ENCODE measurements around the gene ELAPOR2. TPM values are rescaled to one million over a fixed set of nuclear protein-coding genes. Genes with fewer than 3 reads are reported as not detected.

Gene ELAPOR2
- total RNA-seq, 1 donor from 2014 or later: 39.8 TPM

DNA sequence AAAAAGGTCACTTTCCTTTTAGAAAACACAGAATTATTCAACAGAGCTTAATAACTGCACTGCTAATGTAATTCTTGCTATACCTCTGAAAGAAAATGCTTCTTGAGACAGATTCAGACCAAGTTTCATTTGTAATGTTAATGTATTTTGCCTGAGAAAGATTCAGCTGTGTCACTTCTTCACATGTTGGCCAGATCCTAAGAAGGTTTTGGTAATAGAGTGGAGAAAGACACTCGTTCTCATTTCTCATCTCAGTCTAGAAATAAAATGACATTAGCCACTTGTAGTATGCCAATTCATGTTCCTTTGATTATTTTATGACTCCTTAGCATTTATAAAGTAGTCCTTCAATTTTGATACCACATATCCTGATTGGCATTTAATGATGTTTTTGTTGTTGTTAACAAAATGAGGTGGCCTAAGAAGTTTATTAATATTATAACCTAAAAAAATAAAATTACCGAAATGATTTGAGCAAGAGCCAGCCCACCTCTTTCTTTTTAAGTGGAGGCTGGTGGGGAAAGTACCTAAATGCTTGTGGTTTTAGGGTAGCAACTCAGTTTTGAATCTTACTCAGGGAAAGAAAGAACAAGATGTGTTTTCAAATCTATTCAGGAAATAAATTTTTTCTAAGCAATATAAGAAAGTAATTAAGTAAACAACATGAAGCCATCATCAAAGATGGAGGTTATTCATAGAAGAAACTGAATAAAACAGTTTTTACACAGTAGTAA lies 16.4 kb upstream of the ELAPOR2 start:
- H3K27ac Mint-ChIP-seq: no peak overlapping the region
- H3K4me1 Mint-ChIP-seq (ENCODE audit: unreplicated experiment): no peaks in the 10 kb centered on the region
- H3K4me3 Mint-ChIP-seq: no peak overlapping the region

DNA sequence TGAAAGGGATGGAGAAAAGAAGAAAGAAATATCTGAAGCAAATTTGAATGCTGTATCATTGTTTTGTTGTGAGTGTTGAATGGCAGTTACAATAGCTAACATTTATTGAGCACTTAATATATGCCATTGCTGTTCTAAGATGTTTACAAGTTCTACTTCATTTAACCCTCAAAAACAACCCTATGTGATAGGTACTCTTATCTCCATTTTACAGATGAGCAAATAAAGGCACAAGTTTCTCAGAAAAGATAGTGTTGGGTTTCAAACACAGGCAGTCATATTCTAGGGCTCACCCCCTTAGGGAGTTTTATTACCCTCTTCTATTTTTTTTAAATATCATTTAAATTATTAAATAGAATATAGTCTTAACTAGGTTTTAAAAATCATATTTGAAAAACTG lies 8.3 kb upstream of the ELAPOR2 start:
- TF ChIP-seq, protein P1, sequence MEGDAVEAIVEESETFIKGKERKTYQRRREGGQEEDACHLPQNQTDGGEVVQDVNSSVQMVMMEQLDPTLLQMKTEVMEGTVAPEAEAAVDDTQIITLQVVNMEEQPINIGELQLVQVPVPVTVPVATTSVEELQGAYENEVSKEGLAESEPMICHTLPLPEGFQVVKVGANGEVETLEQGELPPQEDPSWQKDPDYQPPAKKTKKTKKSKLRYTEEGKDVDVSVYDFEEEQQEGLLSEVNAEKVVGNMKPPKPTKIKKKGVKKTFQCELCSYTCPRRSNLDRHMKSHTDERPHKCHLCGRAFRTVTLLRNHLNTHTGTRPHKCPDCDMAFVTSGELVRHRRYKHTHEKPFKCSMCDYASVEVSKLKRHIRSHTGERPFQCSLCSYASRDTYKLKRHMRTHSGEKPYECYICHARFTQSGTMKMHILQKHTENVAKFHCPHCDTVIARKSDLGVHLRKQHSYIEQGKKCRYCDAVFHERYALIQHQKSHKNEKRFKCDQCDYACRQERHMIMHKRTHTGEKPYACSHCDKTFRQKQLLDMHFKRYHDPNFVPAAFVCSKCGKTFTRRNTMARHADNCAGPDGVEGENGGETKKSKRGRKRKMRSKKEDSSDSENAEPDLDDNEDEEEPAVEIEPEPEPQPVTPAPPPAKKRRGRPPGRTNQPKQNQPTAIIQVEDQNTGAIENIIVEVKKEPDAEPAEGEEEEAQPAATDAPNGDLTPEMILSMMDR (conservative IDR thresholded peaks at IDR 0.05): no peak
- Mint-ChIP-seq H3K4me1 (ENCODE audit: unreplicated experiment) (no peaks in the 10 kb centered on the region), H3K27ac (no peak overlapping the region), H3K27me3 (no peaks in the 10 kb centered on the region), H3K9me3 (no peaks in the 10 kb centered on the region), H3K4me3 (no peak overlapping the region), H3K36me3 (no peaks in the 10 kb centered on the region)
- no peak for DNase-seq (ENCODE audit: extremely low spot score, unreplicated experiment)

More for the DNA sequence above, 16.4 kb upstream of the ELAPOR2 start:
- peaks cover 3% of the 10 kb centered on the region for H3K27me3 Mint-ChIP-seq
- no peaks in the 10 kb centered on the region for H3K9me3 Mint-ChIP-seq
- no peaks in the 10 kb centered on the region for H3K36me3 Mint-ChIP-seq
- TF ChIP-seq, protein P1 (conservative IDR thresholded peaks at IDR 0.05): no peak
- DNase-seq (ENCODE audit: extremely low spot score, unreplicated experiment): no peak

DNA sequence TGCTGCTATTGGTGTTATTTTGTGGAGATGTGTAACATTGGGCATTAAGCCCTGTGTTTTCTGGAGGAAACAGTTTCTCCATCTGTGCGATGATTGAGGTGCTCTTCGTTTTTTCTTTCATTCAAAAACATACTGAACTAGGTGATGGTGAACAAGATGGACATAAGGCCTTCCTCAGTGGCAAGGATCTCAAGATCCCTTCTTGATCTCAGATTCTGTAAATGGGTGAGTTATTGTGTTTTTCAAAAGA lies 759 bp upstream of the ELAPOR2 start:
- Mint-ChIP-seq H3K4me3 (peak overlapping the region; percentile 91), H3K9me3 (no peaks in the 10 kb centered on the region), H3K36me3 (no peaks in the 10 kb centered on the region), H3K27me3 (peaks cover 19% of the 10 kb centered on the region), H3K4me1 (ENCODE audit: unreplicated experiment) (peaks cover 18% of the 10 kb centered on the region), H3K27ac (peak overlapping the region; percentile 78)
- DNase-seq (ENCODE audit: extremely low spot score, unreplicated experiment): no peak
- TF ChIP-seq, protein P1 (conservative IDR thresholded peaks at IDR 0.05): no peak

DNA sequence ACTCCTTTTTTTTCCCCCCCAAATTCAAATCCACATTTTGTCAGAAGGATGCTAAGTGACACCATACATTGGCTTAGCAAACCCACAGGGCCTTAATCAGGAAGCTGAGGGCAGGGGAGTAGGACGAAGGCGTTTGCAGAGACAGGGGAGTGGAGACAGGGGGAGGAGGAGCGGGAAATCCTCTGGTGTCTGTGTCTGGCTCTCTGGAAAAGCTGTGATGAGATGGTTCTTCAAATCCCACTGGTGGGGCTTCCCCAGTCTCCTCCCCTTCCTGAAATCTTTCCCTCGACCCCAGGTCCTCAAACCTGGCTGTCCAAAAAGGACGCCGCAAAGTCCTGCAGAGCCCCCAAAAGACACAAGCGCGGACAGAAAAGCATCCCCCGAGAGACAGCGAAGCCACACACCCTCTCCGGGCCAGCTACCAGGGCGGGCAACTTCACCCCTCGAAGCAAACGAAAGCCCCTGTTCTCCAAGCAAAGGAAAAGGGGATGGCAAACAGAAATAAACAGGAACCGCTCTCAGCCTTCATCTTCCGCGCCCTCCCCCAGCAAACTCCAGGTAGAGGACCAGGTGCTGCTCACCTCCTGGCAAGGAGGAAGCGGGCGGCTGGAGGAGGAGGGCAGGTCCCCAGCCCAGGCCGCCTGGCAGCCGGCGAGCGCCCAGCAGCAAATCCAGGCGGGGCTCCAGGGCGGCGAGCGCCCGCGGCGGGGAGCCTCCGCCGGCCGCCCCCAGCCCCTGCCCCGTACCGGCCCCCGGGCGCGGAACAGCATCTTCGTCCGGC lies 520 bp downstream of the ELAPOR2 start:
- TF ChIP-seq, protein P1 (conservative IDR thresholded peaks at IDR 0.05): no peak
- H3K36me3 Mint-ChIP-seq: no peaks in the 10 kb centered on the region
- H3K9me3 Mint-ChIP-seq: no peaks in the 10 kb centered on the region
- H3K27me3 Mint-ChIP-seq: peaks cover 19% of the 10 kb centered on the region
- no peak for DNase-seq (ENCODE audit: extremely low spot score, unreplicated experiment)
- H3K27ac Mint-ChIP-seq: peak overlapping the region; percentile 42
- H3K4me1 Mint-ChIP-seq (ENCODE audit: unreplicated experiment): peaks cover 18% of the 10 kb centered on the region
- H3K4me3 Mint-ChIP-seq: peak overlapping the region; percentile 87

DNA sequence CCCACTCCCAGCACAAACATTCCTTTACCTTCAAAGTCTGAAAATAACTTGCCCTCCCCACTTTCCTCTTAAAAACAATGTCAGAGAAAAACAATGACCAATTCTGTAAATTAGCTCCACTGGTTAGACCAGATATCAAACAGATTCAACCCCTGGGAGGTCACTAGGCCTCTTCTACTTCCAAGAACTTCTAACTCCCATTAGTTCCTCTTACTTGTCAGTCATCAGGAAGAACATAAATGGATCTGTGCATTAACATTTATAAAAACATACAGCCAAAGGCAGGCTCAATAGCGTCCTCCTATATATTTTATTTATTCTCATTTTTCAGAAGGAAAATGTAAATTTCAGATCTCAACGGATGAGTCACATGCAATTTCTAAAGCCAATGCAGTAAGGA lies 2.2 kb downstream of the ELAPOR2 start:
- no peak for DNase-seq (ENCODE audit: extremely low spot score, unreplicated experiment)
- Mint-ChIP-seq H3K9me3 (no peaks in the 10 kb centered on the region), H3K4me3 (peak overlapping the region; percentile 51), H3K27ac (no peak overlapping the region), H3K36me3 (no peaks in the 10 kb centered on the region), H3K27me3 (peaks cover 19% of the 10 kb centered on the region), H3K4me1 (ENCODE audit: unreplicated experiment) (peaks cover 18% of the 10 kb centered on the region)
- TF ChIP-seq, protein P1 (conservative IDR thresholded peaks at IDR 0.05): no peak

Data from type B pancreatic cell (in vitro differentiated cells).